GM19240 (cell line): Measurements from ENCODE around the gene DNAJA3.
"Not testable (repeated sequence)": the region's sequence is repeated elsewhere in the genome, so short reads cannot be mapped to it uniquely, and the experiment has no call there.

ENCODE experiments used
- DNase-seq: peaks from one replicate; pipeline ENCODE4 v3.0.0; 2011; ENCODE audit warnings: low spot score; ENCODE audit not compliant: insufficient read length

Gene DNAJA3

DNA sequence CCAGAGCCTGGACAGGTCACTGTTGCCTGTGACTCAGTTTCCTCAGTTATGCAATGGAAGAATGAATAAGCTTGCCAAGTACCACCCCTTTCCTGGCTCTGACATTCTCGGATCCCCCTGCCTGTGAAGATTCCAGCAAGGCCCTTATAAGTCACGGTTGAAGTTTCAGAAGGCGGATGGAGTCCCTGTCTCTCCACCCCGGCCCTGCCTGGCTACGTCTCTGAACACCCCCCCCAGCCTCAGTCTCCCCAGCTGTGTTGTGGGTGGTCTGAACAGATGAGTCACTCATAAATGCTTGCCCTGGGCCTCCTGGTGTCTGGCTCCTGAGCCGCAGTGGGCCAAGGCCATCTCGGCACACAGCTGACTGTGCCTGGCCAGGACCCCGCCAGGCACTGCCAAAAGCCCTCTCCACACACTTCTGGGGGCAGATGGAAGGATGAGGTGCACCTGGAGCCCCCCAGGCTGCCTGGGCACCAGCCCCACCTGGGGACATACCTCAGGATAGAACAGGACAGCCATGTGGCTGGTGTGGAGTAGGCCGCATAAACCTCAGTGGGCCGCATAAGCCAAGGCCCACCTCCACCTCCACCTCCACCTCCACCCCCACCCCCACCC, 38.6 kb upstream of the DNAJA3 start:
- DNase-seq: no peak

GRCh38 chr16:4387781-4388180, 37.9 kb upstream of the DNAJA3 start:
- no peak for DNase-seq

- no peak for DNase-seq
Measured at GRCh38 chr16:4388271-4389021, 37.2 kb upstream of the DNAJA3 start.

GRCh38 chr16:4389051-4389955, 36.4 kb upstream of the DNAJA3 start:
- DNase-seq: no peak

GRCh38 chr16:4390266-4391260, 35.1 kb upstream of the DNAJA3 start:
- no peak for DNase-seq

- no peak for DNase-seq
Measured at GRCh38 chr16:4391631-4392381, 33.9 kb upstream of the DNAJA3 start.

- DNase-seq: no peak
Measured at GRCh38 chr16:4392382-4393239, 33.1 kb upstream of the DNAJA3 start.

- DNase-seq: no peak
Measured at GRCh38 chr16:4393240-4393600, 32.4 kb upstream of the DNAJA3 start.

GRCh38 chr16:4393850-4394249, 31.8 kb upstream of the DNAJA3 start:
- not testable (repeated sequence) for DNase-seq

DNA sequence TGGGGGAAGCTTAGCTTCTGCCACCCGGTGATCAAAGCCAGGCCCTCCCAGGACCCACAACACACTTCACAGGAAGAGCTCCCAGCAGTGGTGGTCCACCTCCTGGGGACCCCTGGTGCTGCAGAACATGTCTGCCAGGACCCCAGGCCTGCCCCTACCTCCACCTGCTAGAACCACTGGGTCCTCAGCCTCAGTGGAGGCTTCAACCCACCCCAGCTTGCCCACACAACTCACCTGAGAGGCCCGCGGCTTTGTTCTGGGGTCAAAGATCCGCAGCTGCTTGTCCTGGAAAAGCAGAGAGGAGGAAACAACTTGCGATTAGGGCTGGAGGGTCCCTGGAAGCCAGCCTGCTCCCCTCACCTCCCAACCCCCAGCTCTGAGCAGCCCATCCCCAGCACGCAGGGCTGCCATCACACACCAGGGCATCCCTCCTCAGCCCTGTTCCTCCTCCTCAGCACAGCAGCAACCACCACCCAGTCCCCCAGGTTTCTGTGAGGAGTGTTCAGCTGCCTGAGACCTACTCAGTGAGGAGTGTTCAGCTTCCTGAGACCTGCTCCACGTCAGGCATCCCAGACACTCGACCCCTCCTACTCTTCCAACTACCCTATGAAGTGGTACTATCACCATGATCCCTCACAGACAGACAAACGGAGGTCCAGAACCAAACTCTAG, 30.5 kb upstream of the DNAJA3 start:
- no peak for DNase-seq

- DNase-seq: no peak
Measured at GRCh38 chr16:4399001-4399730, 26.5 kb upstream of the DNAJA3 start.

DNA sequence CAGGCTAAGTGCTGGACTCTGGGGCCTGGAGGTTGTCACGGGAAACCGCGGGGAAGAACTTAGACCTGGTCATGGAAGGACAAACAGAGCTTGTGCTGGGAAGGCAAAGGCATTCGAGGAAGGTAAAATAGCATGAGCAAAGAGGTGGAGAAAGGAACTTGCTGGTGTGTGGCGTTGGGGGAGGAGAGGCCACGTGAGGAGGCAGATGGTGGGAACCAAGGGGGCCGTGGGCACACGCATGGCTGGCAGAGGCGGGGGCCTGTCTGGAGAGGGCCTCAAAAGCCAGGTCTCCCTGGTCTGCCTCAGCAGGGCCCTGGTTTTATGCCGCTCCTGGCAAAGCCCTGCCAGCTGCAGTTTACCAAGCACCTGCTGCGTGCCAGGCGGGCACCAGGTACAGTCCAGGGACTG, 24.6 kb upstream of the DNAJA3 start:
- DNase-seq: no peak

- DNase-seq: no peak
Measured at GRCh38 chr16:4401510-4401909, 24.2 kb upstream of the DNAJA3 start.

GRCh38 chr16:4402439-4403132, 23.1 kb upstream of the DNAJA3 start:
- DNase-seq: peak; percentile 92

DNA sequence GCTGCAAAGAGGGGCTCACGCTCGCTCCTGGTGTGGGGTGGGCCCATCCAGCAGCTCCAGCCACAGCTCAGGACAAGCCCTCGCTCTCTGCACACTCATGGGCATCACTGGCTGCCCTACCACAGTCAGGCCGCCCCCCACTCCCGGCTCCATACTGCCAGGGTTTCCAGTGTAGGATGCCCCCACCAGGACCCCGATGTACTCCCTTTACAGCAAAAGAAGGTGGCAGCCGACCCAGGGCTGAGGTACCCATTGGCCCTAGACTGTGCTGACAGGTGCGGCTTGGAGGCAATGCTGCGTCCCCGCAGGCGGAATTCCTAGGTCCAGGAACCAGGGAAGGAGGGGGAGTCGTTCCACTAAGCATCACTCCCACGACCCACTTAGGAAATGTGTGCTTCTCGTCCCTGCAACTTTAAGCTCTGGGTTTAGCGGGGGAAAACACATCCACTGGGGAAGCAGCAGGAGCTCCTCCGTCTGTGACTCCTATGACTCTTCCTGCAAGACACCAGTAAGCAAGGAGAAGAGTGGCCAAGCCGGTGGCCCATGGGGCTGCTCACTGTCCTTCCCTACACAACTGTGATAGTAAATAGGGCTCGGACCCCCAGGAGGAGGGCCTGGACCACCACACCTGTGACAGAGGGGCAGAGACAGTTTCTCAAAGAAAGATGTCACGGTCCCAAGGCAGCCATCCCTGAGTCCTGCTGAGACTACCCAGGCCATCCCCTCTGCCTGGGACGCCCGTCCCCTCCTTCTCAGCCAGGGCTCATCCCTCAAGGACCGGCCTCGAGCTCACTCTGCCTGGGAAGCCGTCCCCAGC, 22.3 kb upstream of the DNAJA3 start:
- no peak for DNase-seq

GRCh38 chr16:4404247-4404966, 21.3 kb upstream of the DNAJA3 start:
- no peak for DNase-seq
